Right atrium auricular region (tissue), 2 donors: ENCODE data around the gene DNAJB11. TPM values are rescaled to one million over a fixed set of nuclear protein-coding genes. Genes with fewer than 3 reads are reported as not detected.

Experiments used
- DNase-seq: peaks from one replicate; pipeline ENCODE4 v3.0.0-alpha.2; 2019; ENCODE audit warnings: low spot score
- H3K27ac ChIP-seq, 2 donors: fragments of 200-600 bp; sonication (generic); 1 replicate in 1 of 2; 2 replicates in 1 of 2; pipeline ENCODE4 v1.5.1; 2016 to 2019
- H3K27me3 ChIP-seq, 2 donors: fragments of 200-600 bp; sonication (generic); one replicate each; pipeline versions ENCODE4 v1.5.1 to v1.6.0; 2017 to 2019
- H3K36me3 ChIP-seq: fragments of 200-600 bp; sonication (generic); one replicate; pipeline ENCODE4 v1.5.1; 2016
- H3K4me1 ChIP-seq, 2 donors: fragments of 200-600 bp; sonication (generic); one replicate each; pipeline versions ENCODE4 v1.5.1 to v1.6.0; 2017 to 2019
- H3K4me3 ChIP-seq, 2 donors: fragments of 200-600 bp; sonication (generic); 1 replicate in 1 of 2; 2 replicates in 1 of 2; pipeline ENCODE4 v1.5.1; 2017 to 2019; ENCODE audit warnings: mild to moderate bottlenecking in 1 of 2, moderate library complexity in 1 of 2
- H3K9me3 ChIP-seq, 2 donors: fragments of 200-600 bp; sonication (generic); one replicate each; pipeline ENCODE4 v1.5.1; 2019
- total RNA-seq, 2 donors: library from RNA; depleted of rRNA; stranded (reverse); fragments of >200 nt; gene quantifications; one replicate each; pipeline ENCODE4 v1.1.0, GENCODE V29; 2016
- TF ChIP-seq, protein P1 (sequence below), 2 donors: fragments of 200-600 bp; sonication (generic); IDR thresholded peaks; one replicate each; pipeline ENCODE4 v1.5.1; 2019; ENCODE audit warnings: antibody characterized with exemption in 2 of 2

The DNAJB11 gene
- total RNA-seq, 2 donors from 2014 or later: 39.1 to 39.3 TPM

DNA sequence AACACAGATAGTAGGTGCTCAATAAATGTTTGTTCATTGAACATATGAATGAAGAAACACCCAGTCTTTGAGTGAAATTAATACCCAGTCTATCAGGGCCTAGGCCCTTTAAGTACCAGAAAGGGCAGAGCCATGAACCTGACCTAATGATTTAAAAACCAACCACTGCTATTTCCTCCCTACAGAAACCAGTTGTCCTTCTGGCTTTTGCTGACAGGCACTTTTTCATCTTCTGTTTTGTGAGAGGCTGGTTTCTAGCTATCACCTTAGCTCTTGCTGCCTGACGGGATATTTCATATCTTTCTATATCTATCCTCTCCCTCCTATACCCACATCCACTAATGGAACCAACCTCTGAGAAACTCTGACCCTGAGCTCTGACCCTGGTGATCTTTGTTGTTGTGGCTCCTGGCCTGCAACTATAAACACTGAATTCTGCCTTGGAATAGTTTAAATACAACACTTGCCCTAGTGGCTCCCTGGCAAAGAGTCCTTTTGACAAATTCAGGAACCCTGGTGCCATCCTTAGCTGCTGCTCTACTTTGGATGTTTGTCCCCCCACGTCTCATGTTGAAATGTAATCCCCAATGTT lies 38.2 kb downstream of the DNAJB11 start:
- H3K4me1 ChIP-seq: no peaks in the 10 kb centered on the region
- H3K36me3 ChIP-seq: no peaks in the 10 kb centered on the region
- TF ChIP-seq, protein P1, sequence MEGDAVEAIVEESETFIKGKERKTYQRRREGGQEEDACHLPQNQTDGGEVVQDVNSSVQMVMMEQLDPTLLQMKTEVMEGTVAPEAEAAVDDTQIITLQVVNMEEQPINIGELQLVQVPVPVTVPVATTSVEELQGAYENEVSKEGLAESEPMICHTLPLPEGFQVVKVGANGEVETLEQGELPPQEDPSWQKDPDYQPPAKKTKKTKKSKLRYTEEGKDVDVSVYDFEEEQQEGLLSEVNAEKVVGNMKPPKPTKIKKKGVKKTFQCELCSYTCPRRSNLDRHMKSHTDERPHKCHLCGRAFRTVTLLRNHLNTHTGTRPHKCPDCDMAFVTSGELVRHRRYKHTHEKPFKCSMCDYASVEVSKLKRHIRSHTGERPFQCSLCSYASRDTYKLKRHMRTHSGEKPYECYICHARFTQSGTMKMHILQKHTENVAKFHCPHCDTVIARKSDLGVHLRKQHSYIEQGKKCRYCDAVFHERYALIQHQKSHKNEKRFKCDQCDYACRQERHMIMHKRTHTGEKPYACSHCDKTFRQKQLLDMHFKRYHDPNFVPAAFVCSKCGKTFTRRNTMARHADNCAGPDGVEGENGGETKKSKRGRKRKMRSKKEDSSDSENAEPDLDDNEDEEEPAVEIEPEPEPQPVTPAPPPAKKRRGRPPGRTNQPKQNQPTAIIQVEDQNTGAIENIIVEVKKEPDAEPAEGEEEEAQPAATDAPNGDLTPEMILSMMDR (IDR thresholded peaks at IDR 0.05): no peak

DNA sequence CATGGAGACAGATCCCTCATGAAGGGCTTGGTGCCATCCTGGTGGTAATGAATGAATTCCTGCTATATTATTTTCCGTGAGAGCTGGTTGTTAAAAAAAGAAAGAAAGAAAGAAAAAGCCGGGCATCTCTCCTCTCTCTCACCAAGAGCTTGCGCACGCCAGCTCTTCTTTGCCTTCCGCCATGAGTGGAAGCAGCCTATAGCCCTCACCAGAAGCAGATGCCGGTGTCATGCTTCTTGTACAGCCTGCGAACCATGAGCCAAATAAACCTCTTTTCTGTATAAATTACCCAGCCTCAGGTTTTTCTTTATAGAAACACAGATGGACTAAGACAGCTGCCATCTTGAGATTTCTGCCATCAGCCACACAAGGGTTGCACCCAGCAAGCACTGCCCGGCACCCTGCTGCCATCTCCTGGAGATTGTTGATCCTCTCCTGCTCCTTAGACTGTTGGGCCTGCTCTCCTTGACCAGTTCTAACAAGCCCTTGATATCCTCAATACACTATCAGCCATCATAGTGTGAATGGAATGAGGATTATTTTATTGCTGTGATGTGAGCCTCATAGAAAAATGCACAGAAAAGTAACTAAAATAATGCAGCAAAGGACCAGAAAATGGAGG lies 38.8 kb downstream of the DNAJB11 start:
- H3K9me3 ChIP-seq: no peaks in the 10 kb centered on the region
- no peaks in the 10 kb centered on the region for H3K27me3 ChIP-seq
- H3K4me1 ChIP-seq: no peaks in the 10 kb centered on the region
- TF ChIP-seq, protein P1 (IDR thresholded peaks at IDR 0.05): no peak
- no peak for DNase-seq
- no peak overlapping the region for H3K4me3 ChIP-seq
- H3K36me3 ChIP-seq: no peaks in the 10 kb centered on the region
- no peak overlapping the region for H3K27ac ChIP-seq

More for the DNA sequence above, 38.2 kb downstream of the DNAJB11 start:
- no peak overlapping the region for H3K4me3 ChIP-seq
- H3K9me3 ChIP-seq: no peaks in the 10 kb centered on the region
- H3K27me3 ChIP-seq: no peaks in the 10 kb centered on the region
- H3K27ac ChIP-seq: no peak overlapping the region
- no peak for DNase-seq

DNA sequence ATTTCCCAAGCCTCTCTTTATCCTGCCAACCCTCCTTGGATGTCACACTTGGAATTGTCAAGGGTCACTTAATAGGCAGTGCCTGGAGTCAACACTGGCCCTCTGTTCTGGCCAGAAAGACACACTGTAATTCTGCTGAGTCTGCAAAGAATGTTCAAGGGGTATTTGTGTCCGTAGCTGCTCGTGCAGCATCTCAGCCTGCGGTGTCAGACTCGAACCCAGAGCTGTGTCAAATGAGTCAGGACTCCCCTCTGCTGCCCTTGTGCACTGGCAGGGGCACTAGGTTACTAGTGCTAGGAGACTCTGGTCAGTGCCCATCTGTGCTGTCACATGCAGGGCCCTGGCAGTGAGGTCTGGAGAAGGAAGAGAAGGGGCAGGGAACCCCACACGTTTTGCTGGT lies 41.5 kb downstream of the DNAJB11 start:
- peaks cover 0 to 5% of the 10 kb centered on the region in 2 donors for H3K4me1 ChIP-seq
- TF ChIP-seq, protein P1 (IDR thresholded peaks at IDR 0.05): no peak
- no peak for DNase-seq
- no peaks in the 10 kb centered on the region for H3K36me3 ChIP-seq
- no peaks in the 10 kb centered on the region for H3K9me3 ChIP-seq
- no peaks in the 10 kb centered on the region for H3K27me3 ChIP-seq
- no peak overlapping the region for H3K27ac ChIP-seq
- no peak overlapping the region for H3K4me3 ChIP-seq

DNA sequence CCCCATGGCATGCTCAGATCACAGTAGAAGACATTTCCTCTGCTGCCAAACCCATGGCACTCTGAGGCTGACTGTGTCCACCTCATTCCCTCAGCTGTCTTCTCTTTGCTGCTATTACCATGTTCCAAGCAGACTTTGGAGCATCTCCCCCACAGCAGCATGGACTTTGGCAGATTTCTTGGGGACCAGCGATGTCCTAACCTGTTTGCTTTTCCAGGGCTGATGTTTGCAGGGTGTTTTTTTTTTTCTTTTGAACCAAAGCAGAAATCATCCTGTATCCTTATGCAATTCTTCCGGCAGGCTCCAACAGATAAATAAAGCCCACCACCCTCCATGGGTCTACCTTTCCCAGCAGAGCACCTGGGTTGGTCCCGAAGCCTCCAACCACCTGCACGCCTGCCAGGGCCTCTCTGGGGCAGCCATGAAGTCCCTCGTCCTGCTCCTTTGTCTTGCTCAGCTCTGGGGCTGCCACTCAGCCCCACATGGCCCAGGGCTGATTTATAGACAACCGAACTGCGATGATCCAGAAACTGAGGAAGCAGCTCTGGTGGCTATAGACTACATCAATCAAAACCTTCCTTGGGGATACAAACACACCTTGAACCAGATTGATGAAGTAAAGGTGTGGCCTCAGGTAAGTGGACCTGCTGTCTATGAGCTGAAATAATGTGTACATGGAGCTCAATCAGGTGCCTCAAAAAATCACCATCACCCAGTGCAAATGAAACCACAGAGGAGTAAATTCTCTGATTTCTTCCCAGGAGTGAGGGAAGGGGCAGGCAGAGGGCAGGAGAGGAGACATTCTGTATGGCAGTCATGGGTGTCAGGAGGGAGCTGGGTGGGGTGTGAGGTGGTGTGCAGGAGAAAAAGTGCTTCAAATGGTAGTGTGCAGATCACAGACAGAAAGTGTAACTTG lies 42.5 kb downstream of the DNAJB11 start, which contains the start of gene AHSG:
Gene AHSG, plus strand, starts transcription at position 340 of the 916 bp plus-strand sequence. Its CDS starts 82 bp downstream, at position 422.
- Histone ChIP-seq H3K9me3 (no peaks in the 10 kb centered on the region), H3K27ac (no peak within 1 kb of the TSS), H3K4me3 (no peak within 1 kb of the TSS), H3K27me3 (no peaks in the 10 kb centered on the region), H3K4me1 (peaks cover 0 to 9% of the 10 kb centered on the region in 2 donors), H3K36me3 (no peaks in the 10 kb centered on the region)
- DNase-seq: no peak
- TF ChIP-seq, protein P1 (IDR thresholded peaks at IDR 0.05): no peak

DNA sequence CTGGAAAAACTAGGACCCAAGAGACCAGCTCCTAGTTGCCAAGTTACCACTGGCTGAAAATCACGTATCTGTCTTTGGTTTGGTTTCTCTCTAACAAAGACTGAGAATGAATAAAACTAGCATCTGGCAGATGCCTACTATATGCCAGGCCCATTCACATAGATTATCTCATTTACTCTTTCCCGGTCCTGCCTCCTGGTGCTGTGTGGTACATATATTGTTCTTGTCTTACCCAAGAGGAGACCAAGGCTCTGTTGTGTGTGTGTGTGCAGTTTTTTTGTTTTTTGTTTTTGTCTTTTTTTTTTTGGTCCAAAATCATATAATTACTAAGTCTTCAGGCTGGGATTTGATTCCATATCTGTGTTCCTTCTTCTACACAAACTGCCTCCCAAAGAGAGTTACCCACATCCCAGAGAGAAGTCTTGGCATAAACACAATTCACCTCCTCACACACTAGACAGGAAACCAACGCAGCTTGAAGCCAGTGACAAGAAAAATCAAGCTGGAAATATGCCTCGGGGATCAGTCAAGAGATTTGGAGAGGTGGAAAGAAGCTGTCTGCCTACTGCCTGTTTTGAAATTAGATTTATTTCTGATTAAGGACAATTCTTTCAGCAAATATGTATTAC lies 43.2 kb downstream of the DNAJB11 start:
- Histone ChIP-seq H3K4me3 (no peak overlapping the region), H3K27me3 (no peaks in the 10 kb centered on the region), H3K36me3 (no peaks in the 10 kb centered on the region), H3K9me3 (no peaks in the 10 kb centered on the region), H3K4me1 (peaks cover 0 to 9% of the 10 kb centered on the region in 2 donors), H3K27ac (no peak overlapping the region)
- TF ChIP-seq, protein P1 (IDR thresholded peaks at IDR 0.05): no peak
- DNase-seq: no peak
